MV-4-11 (cell line): Measurements from ENCODE around the gene COG1.

Experiments
- DNase-seq: peaks from one replicate; lab custom pipeline; 2025; lab: John Stamatoyannopoulos, UW

Gene COG1

GRCh38 chr17:73168667-73169066 lies 24.2 kb upstream of the COG1 start:
- DNase-seq, result no peak

DNA sequence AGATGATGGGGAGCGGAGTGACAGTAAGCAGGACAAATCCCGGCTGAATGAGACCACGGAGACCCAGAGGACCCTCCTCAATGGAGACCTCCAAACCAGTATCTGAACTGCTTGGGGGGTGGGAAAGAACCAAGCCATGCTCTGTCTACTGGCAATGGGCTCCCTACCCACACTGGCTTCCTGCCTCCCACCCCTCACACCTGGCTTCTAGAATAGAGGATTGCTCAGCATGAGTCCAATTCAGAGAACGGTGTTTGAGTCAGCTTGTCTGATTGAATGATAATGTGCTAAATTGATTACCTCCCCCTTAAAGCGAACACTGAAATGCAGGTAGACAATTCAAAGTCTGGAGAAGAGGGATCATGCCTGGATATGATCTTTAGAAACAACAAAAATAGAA lies 22.5 kb upstream of the COG1 start:
- no peak for DNase-seq

GRCh38 chr17:73172252-73172651 lies 20.6 kb upstream of the COG1 start:
- DNase-seq, result no peak

DNA sequence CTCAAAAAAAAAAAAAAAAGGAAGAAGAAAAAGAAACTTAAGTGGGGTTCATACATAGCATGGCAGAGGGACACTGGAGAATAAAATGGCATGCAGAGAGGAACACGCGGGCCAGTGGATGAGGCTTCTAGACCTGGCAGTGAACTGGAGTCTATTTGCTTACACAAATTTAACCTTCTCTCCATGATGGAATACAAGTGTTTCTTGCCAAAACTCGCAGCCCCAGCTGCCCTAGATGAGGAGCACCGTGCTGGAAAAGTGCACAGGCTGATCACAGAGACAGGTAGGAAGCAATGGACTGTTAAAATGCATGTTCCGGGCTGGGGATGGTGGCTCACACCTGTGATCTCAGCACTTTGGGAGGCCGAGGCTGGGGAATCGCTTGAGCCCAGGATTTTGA lies 18.7 kb upstream of the COG1 start:
- no peak for DNase-seq

DNA sequence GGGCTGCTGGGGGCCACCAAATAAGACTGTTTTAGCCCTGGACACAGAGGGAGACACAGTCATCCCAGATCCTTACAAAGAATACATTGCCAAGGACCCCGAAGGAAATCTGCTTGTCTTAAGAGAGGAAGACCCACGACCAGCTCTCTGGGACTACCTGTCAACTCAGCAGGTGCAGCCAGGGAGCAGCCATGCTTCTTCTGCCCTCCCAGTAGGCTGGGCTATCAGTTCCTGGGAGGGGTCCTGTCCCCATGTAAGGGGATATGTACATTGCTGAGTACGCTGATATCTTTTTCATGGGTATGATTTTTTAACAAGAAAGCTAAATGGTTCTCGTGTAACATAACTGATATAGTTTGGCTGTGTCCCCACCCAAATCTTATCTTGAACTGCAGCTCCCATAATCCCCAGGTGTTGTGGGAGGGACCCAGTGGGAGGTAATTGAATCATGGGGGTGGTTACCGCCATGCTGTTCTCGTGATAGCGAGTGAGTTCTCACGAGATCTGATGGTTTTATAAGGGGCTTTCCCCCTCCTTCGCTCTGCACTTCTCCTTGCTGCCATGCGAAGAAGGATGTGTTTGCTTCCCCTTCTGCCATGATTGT lies 16.8 kb upstream of the COG1 start:
- no peak for DNase-seq

GRCh38 chr17:73179387-73179786 lies 13.5 kb upstream of the COG1 start:
- DNase-seq, result no peak

DNA sequence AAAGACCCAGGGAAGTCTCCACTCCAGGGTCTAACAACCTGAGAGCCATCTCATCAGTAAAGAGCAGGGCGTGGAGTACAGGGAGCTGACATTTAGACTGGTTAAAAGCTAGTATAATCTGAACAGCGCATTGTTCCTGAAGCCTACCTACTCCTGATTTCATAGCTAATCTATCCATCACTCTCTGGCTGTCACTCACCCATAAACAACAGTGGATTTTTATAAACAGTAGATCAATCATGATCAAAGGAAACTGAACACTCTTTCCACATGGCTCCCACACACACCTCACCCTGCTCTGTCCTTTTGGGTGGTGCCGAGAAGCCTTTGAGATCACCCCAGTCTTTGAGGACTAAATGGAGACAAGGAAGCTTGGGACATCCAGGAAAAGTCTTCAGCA lies 13.0 kb upstream of the COG1 start:
- DNase-seq, result no peak

DNA sequence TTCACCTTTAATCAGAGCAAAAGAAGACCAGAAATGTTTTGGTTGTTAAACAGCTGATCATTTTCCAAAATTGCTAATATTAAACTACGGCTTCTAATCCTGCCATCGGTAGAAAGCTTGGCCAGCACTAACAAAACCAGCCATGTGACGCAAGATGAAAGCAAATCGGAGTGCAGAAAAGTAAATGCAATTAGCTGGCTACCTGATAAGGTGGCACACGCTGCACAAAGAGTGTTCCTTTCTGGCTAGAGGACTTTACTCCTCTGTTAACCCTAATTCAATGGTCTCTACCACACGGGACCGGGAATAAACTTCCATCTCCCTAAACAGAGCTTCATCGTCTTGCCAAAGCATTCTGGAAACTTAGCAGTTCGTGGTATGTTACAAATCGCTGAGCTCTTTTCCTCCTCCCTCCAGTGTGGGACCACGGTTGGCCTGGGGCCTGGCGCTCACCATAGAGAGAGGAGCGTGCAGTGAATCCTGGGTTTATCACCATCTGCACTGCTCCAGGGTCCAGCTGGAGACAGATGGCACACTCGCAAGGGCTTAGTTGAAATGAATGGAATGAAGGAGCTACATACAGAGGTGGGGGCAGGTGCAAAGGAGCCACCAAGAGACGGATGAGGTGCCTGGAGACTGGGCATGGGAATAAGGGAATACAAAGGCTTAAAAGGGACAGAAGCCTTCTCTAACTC lies 10.1 kb upstream of the COG1 start:
- DNase-seq, result no peak

DNA sequence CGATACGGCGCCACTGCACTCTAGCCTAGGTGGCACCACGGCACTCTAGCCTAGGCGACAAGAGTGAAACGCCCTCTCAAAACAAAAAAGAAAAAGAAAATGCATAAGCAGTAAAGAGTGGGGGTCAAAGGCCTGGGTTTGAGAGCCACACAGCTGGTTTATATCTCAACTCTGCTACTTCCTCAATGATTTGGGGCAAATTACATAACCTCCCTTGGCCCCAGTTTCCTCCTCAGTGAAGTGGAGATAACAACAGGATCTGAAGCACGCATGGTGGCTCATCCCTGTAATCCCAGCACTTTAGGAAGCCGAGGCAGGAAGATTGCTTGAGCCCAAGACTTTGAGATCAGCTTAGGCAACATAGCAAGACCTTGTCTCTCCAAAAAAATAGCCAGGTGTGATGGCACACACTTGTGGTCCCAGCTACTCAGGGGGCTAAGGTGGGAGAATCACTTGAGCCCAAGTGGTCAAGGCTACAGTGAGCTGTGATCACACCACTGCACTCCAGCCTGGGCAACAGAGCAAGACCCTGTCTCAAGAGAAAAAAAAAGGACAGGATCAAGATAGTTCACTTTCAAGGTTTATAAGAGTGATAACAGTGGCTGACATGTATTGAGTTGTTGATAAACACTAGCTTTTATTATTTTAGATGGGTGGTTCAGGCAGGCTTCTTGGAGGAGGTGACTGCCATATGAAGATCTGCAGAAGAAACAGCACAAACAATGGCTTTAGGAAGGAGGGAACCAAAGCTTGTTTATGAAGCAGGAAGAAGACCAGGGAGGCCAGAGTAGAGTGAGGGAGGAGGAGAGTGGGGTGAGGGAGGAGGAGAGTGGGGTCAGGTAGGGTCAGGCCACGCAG lies 8.5 kb upstream of the COG1 start:
- DNase-seq, result peak; percentile 70

DNA sequence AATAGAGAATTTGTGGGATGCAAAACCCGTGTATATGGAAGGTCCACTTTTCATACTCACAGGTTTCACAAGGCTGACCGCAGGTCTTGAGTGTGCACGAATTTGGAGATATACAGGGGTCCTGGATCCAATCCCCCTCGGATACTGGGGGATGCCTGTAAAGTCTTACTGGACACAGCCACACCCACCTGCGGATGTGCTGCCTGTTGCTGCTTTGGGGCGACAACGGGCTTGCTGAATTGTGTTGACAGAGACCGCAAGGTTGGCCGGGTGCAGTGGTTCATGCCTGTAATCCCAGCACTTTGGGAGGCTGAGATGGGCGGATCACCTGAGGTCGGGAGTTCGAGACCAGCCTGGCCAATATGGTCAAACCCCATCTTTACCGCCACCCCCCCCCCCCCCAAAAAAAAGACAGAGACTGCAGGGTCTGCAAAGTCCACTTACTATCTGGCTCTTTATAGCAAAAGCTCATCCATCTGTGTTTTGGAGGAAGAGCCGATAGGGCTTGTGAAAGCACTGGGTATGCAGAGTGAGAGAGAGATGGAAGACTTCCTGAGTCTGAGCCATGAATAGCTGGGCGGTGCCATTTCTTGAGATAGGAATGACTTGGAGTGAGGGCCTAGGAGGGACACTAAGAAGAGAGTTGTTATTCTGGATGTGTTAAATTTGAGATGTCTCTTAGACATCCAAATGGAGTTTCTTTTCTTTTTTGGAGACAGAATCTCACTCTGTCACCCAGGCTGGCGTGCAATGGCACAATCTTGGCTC lies 6.4 kb upstream of the COG1 start:
- no peak for DNase-seq

DNA sequence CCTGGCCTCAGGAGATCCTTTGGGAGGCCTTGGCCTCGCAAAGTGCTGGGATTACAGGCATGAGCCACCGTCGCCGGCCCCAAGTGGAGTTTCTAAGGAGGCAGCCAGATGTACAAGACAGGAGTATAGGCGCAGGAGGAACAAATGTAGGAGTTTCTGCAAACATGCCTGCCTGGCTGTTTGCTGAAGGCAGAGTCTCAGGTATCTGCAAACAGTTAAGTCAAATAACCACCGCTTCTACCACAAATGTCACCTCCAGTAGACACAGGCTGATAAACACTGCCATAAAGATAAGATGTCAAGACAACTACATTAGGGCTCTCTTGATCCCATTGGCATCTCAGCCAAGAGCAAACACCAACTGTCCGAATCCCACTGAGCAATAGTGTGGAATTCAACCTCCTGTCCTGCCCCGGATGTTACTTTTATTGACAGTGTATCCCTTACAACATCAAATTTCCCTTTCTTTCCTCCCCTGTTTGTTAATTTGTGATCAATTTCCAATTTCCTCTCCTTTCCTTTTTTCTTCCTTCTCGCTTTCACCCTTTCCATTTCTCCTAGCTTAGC lies 5.6 kb upstream of the COG1 start:
- no peak for DNase-seq

DNA sequence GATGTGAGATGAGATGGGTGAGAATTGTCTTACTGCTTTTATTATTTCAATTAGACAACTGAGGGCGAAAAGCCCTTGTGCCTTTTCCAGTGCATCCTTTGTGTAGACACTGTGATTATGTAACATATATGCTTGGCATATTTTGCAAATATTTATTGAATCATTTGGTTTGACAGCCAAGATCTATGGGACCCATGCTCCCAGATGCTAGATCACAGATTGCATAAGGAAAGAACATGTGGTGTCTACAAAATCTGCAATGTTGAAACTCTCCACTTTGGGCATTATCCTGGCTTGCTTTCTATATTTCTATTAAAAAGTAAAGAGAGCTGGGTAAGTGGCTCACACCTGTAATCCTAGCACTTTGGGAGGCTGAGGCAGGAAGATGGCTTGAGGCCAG lies 4.8 kb upstream of the COG1 start:
- no peak for DNase-seq

- peak; percentile 17 for DNase-seq
Measured at GRCh38 chr17:73189417-73190099, 3.3 kb upstream of the COG1 start.

DNA sequence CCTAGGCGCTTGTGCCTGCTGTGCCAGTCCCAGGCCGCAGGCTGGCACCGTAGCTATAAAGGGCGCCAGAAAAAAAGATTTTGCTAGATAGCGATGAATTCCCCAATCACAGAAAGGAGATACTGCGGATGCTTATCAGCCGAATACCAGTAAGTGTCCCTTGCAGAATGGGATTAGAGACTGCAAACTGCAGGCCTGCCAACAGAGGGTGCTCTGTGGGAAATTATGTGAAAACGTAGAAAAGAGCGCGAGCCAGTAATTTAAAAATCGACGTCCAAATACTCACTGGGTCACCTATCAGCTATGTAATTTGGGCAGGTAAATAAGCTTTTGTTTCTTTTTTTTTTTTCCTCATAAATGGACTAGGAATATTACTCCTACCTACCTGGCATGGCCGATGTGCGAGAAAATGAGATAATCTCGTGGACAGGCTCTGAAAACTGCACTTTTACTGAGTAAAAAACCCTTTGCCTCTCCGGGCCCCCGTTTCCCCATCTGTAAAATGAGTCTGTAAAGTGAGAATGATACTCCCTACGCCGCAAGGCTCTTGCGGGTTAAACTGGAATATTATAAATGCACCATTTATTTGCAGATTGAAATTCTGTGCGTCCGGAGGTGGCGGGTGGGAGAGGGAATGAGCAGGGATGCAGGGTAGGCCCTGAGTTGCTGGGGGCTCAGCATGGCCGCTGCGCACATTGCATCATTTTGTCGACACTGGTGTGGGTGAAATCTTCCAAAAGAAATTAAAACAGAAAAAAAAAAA lies 1.2 kb upstream of the COG1 start:
- DNase-seq, result peak; percentile 74

DNA sequence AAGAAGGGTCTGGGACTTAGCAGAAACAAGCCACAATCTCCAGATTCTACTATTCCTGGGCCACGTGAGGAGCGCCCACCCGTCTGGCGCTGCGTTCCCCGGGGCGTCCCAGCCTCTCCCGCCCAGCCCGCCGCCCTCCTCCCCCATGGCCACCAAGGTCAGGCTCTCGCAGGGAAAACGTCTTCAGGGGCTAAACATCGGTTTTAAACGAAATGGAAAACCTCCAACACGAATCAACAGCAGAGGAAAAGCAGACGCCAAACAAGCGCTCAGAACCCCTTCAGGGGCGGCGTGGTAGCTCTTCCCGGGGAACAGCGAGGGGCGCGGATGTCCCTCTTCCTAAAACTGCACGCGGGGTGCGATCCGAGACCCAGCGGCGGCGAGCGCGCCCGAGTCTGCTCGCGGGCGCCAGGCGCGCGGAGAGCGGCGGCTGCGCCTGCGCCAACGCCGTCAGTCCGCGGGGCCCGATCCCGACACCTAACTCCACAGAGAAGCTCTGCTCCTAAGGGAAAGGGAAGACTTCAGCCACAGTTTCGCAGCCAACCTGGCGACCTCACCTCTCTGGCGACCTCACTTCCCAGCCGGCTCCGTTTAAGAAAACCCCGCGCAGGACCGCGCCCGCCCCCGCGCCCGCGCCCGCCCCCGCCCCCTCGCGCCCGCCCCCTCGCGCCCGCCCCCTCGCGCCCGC lies 505 bp upstream of the COG1 start:
- peak; percentile 60 for DNase-seq

GRCh38 chr17:73194514-73195222 lies 1.8 kb downstream of the COG1 start:
- DNase-seq, result no peak

DNA sequence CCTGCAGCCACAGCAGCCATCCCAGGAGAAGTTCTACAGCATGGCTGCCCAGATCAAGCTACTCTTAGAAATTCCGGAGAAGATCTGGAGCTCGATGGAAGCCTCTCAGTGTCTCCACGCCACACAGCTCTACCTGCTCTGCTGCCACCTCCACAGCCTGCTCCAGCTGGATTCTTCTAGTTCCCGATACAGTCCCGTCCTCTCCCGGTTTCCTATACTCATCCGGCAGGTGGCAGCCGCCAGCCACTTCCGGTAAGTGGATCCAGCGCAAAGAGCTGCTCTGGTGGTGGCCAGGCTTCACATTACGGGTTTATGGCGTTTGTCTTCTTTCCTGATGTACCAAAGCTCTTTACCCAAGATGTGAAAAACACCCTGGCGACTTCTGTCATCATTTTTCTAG lies 3.6 kb downstream of the COG1 start:
- no peak for DNase-seq

GRCh38 chr17:73197161-73197560 lies 4.3 kb downstream of the COG1 start:
- DNase-seq, result no peak

- no peak for DNase-seq
Measured at GRCh38 chr17:73198201-73198929, 5.5 kb downstream of the COG1 start.
